Gastroesophageal sphincter (tissue), 4 donors: ENCODE measurements around the gene P4HB. TPM values are rescaled to one million over a fixed set of nuclear protein-coding genes. Genes with fewer than 3 reads are reported as not detected.

Experiments used
- ATAC-seq: fragments of 150-250 bp; one replicate; pipeline ENCODE4 v1.9.1; 2016; ENCODE audit warnings: mild to moderate bottlenecking, moderate library complexity
- H3K27ac ChIP-seq, 4 donors: fragments of 200-600 bp; sonication (generic) in 3 of 4; 1 replicate in 3 of 4; 2 replicates in 1 of 4; pipeline ENCODE4 v1.5.1; 2016 to 2019
- H3K27me3 ChIP-seq: fragments of 200-600 bp; sonication (generic); one replicate; pipeline ENCODE4 v1.5.1; 2019
- H3K36me3 ChIP-seq, 2 donors: fragments of 200-600 bp; sonication (generic); one replicate each; pipeline ENCODE4 v1.5.1; 2019; ENCODE audit warnings: control low read depth in 1 of 2
- H3K4me1 ChIP-seq, 3 donors: fragments of 200-600 bp; sonication (generic); 1 replicate in 2 of 3; 2 replicates in 1 of 3; pipeline ENCODE4 v1.5.1; 2016 to 2019; ENCODE audit warnings: control low read depth in 2 of 3
- H3K4me3 ChIP-seq, 2 donors: fragments of 200-600 bp; sonication (generic); one replicate each; pipeline ENCODE4 v1.5.1; 2019; ENCODE audit warnings: mild to moderate bottlenecking in 1 of 2, moderate library complexity in 1 of 2
- H3K9me3 ChIP-seq, 3 donors: fragments of 200-600 bp; sonication (generic); one replicate each; pipeline ENCODE4 v1.5.1; 2017 to 2019; ENCODE audit warnings: control low read depth in 2 of 3
- CTCF ChIP-seq, 4 experiments: fragments of 200-600 bp in 2 of 4; fragments of 450-650 bp in 2 of 4; sonication (generic) in 1 of 4; IDR thresholded peaks; one replicate each; pipeline ENCODE4 v1.5.1; 2017 to 2019; ENCODE audit warnings: antibody characterized with exemption in 4 of 4, mild to moderate bottlenecking in 2 of 4, moderate library complexity in 2 of 4
- EP300 ChIP-seq: sonication (generic); formaldehyde crosslinking; IDR thresholded peaks from one replicate; pipeline ENCODE4 v1.6.1; 2017; ENCODE audit warnings: antibody characterized with exemption, mild to moderate bottlenecking
- POLR2A ChIP-seq, 2 donors: fragments of 450-650 bp; IDR thresholded peaks; one replicate each; pipeline ENCODE4 v1.6.1; 2017; ENCODE audit warnings: antibody characterized with exemption in 2 of 2, mild to moderate bottlenecking in 2 of 2, moderate library complexity in 1 of 2
- POLR2AphosphoS5 ChIP-seq: sonication (generic); formaldehyde crosslinking; IDR thresholded peaks from one replicate; pipeline ENCODE4 v1.6.1; 2017; ENCODE audit warnings: antibody characterized with exemption
- WGBS, 2 donors: methylation state at CpG; one replicate each; pipeline ENCODE4 v1.1.5; 2018; ENCODE audit warnings: low coverage in 1 of 2; 5-methylcytosine and 5-hydroxymethylcytosine counted together
- total RNA-seq, 4 donors: library from RNA; depleted of rRNA; stranded (reverse); fragments of >200 nt; gene quantifications; one replicate each; pipeline ENCODE4 v1.1.0, GENCODE V29; 2016

The P4HB gene
- total RNA-seq, 4 donors from 2014 or later: 257 to 365 (median 324) TPM

- peaks cover 0 to 57% (median 16%) of the 10 kb centered on the region in 3 donors for H3K4me1 ChIP-seq
- ATAC-seq: no peak
- no peak for TF ChIP-seq POLR2AphosphoS5
- no peak for TF ChIP-seq CTCF (IDR thresholded peaks at IDR 0.05)
- no peak for TF ChIP-seq EP300
- no peak for TF ChIP-seq POLR2A (IDR thresholded peaks at IDR 0.05)
- H3K27me3 ChIP-seq: no peaks in the 10 kb centered on the region
- WGBS, 2 donors: 14 to 24% methylated on average over 5 to 11 of the region's 18 CpGs
- peak overlapping the region; percentile 86 to 92 for H3K4me3 ChIP-seq
- peak overlapping the region; percentile 91 to 95 (median 92) for H3K27ac ChIP-seq
- no peaks in the 10 kb centered on the region for H3K36me3 ChIP-seq
- no peaks in the 10 kb centered on the region for H3K9me3 ChIP-seq
Measured at GRCh38 chr17:81831957-81832607, 28.3 kb downstream of the P4HB start.

GRCh38 chr17:81831563-81831956 lies 28.8 kb downstream of the P4HB start:
- Histone ChIP-seq H3K27ac (peak overlapping the region in 3 of 4 donors; percentile 91 to 95 (median 93)), H3K9me3 (no peaks in the 10 kb centered on the region), H3K27me3 (no peaks in the 10 kb centered on the region), H3K4me3 (peak overlapping the region in 1 of 2 donors; percentile 92), H3K4me1 (peaks cover 0 to 57% (median 16%) of the 10 kb centered on the region in 3 donors), H3K36me3 (no peaks in the 10 kb centered on the region)
- TF ChIP-seq CTCF (IDR thresholded peaks at IDR 0.05) (no peak), POLR2A (IDR thresholded peaks at IDR 0.05) (no peak), POLR2AphosphoS5 (no peak), EP300 (no peak)
- no peak for ATAC-seq
- WGBS, 2 donors: 70 to 80% methylated on average over 1 to 7 of the region's 7 CpGs

- Histone ChIP-seq H3K36me3 (no peaks in the 10 kb centered on the region), H3K4me3 (no peak overlapping the region), H3K9me3 (no peaks in the 10 kb centered on the region), H3K4me1 (peaks cover 0 to 68% (median 16%) of the 10 kb centered on the region in 3 donors), H3K27ac (no peak overlapping the region), H3K27me3 (no peaks in the 10 kb centered on the region)
- ATAC-seq: no peak
- TF ChIP-seq CTCF (IDR thresholded peaks at IDR 0.05) (no peak), POLR2AphosphoS5 (no peak), EP300 (no peak)
- 40% methylated on average over 1 of the region's 6 CpGs; no CpG with 5 or more reads in 1 of the 2 donors for WGBS, 2 donors
Measured at GRCh38 chr17:81829858-81830257, 30.5 kb downstream of the P4HB start.

- Histone ChIP-seq H3K9me3 (no peaks in the 10 kb centered on the region), H3K4me3 (no peak overlapping the region), H3K27ac (no peak overlapping the region), H3K4me1 (peaks cover 0 to 58% (median 10%) of the 10 kb centered on the region in 3 donors), H3K27me3 (no peaks in the 10 kb centered on the region), H3K36me3 (peaks cover 0 to 11% of the 10 kb centered on the region in 2 donors)
- 40 to 60% methylated on average over 3 to 7 of the region's 7 CpGs for WGBS, 2 donors
- no peak for TF ChIP-seq POLR2A (IDR thresholded peaks at IDR 0.05)
- no peak for TF ChIP-seq EP300
- no peak for TF ChIP-seq CTCF (IDR thresholded peaks at IDR 0.05)
- TF ChIP-seq POLR2AphosphoS5: no peak
- no peak for ATAC-seq
Measured at GRCh38 chr17:81828656-81829055, 31.7 kb downstream of the P4HB start.

GRCh38 chr17:81825841-81826466 lies 34.4 kb downstream of the P4HB start:
- H3K27me3 ChIP-seq: no peaks in the 10 kb centered on the region
- ATAC-seq: no peak
- TF ChIP-seq CTCF (IDR thresholded peaks at IDR 0.05) (no peak), POLR2A (IDR thresholded peaks at IDR 0.05) (no peak), POLR2AphosphoS5 (no peak), EP300 (no peak)
- H3K36me3 ChIP-seq: peaks cover 0 to 28% of the 10 kb centered on the region in 2 donors
- H3K27ac ChIP-seq: no peak overlapping the region
- 79 to 83% methylated on average over 1 to 8 of the region's 11 CpGs for WGBS, 2 donors
- H3K9me3 ChIP-seq: no peaks in the 10 kb centered on the region
- peaks cover 0 to 62% (median 11%) of the 10 kb centered on the region in 3 donors for H3K4me1 ChIP-seq
- no peak overlapping the region for H3K4me3 ChIP-seq
